ENCODE measurements around the gene NR2F2.

NR2F2 gene

GRCh38 chr15:96351761-96352603, 21.5 kb downstream of the NR2F2 start:
- in situ Hi-C loops (cut with HindIII; ENCODE audit: low sequenced_read_pairs): no loop called here

- in situ Hi-C loops (cut with HindIII; ENCODE audit: low sequenced_read_pairs): no loop called here
These were observed 22.3 kb downstream of the NR2F2 start for GRCh38 chr15:96352604-96353405.

- in situ Hi-C loops (cut with HindIII; ENCODE audit: low sequenced_read_pairs): no loop called here
These were observed 23.0 kb downstream of the NR2F2 start for GRCh38 chr15:96353416-96353929.

GRCh38 chr15:96353930-96354730, 23.6 kb downstream of the NR2F2 start:
- in situ Hi-C loops (cut with HindIII; ENCODE audit: low sequenced_read_pairs): no loop called here

GRCh38 chr15:96354731-96355567, 24.4 kb downstream of the NR2F2 start:
- in situ Hi-C loops (cut with HindIII; ENCODE audit: low sequenced_read_pairs): no loop called here

- in situ Hi-C loops (cut with HindIII; ENCODE audit: low sequenced_read_pairs): no loop called here
These were observed 25.2 kb downstream of the NR2F2 start for GRCh38 chr15:96355568-96356187.

- in situ Hi-C loops (cut with HindIII; ENCODE audit: low sequenced_read_pairs): no loop called here
These were observed 26.3 kb downstream of the NR2F2 start for GRCh38 chr15:96356494-96357455.

GRCh38 chr15:96358001-96358801, 27.7 kb downstream of the NR2F2 start:
- in situ Hi-C loops (cut with HindIII; ENCODE audit: low sequenced_read_pairs): no loop called here

- in situ Hi-C loops (cut with HindIII; ENCODE audit: low sequenced_read_pairs): no loop called here
These were observed 28.5 kb downstream of the NR2F2 start for GRCh38 chr15:96358821-96359615.

GRCh38 chr15:96359616-96360521, 29.4 kb downstream of the NR2F2 start:
- in situ Hi-C loops (cut with HindIII; ENCODE audit: low sequenced_read_pairs): no loop called here

- in situ Hi-C loops (cut with HindIII; ENCODE audit: low sequenced_read_pairs): no loop called here
These were observed 30.2 kb downstream of the NR2F2 start for GRCh38 chr15:96360581-96361308.

- in situ Hi-C loops (cut with HindIII; ENCODE audit: low sequenced_read_pairs): no loop called here
These were observed 31.0 kb downstream of the NR2F2 start for GRCh38 chr15:96361309-96362010.

- in situ Hi-C loops (cut with HindIII; ENCODE audit: low sequenced_read_pairs): no loop called here
These were observed 31.7 kb downstream of the NR2F2 start for GRCh38 chr15:96362011-96362754.
